GOT3 (cell line): Measurements from ENCODE around the gene GLYR1.

Experiments used
- DNase-seq: peaks from one replicate; lab custom pipeline; 2025; ENCODE audit warnings: mixed read lengths; lab: John Stamatoyannopoulos, UW

Gene GLYR1

GRCh38 chr16:4805231-4805630 lies 41.9 kb downstream of the GLYR1 start:
- DNase-seq, result no peak

GRCh38 chr16:4803898-4804762 lies 43.0 kb downstream of the GLYR1 start:
- DNase-seq, result no peak

GRCh38 chr16:4803401-4803844 lies 43.7 kb downstream of the GLYR1 start:
- DNase-seq, result no peak

- DNase-seq, result peak; percentile 89
Measured at GRCh38 chr16:4802659-4803287, 44.3 kb downstream of the GLYR1 start.

- no peak for DNase-seq
Measured at GRCh38 chr16:4801962-4802658, 45.0 kb downstream of the GLYR1 start, which contains the start of gene ROGDI. Gene ROGDI, minus strand, starts transcription at chr16:4802633. Its CDS starts 62 bp downstream, at chr16:4802571.

- DNase-seq, result no peak
Measured at GRCh38 chr16:4801051-4801961, 45.8 kb downstream of the GLYR1 start.

GRCh38 chr16:4800290-4801041 lies 46.6 kb downstream of the GLYR1 start:
- no peak for DNase-seq

- no peak for DNase-seq
Measured at GRCh38 chr16:4799171-4799855, 47.8 kb downstream of the GLYR1 start.

GRCh38 chr16:4798456-4798855 lies 48.6 kb downstream of the GLYR1 start:
- DNase-seq, result no peak

- no peak for DNase-seq
Measured at GRCh38 chr16:4797805-4798252, 49.3 kb downstream of the GLYR1 start.

GRCh38 chr16:4796982-4797804 lies 49.9 kb downstream of the GLYR1 start:
- no peak for DNase-seq

GRCh38 chr16:4795828-4796572 lies 51.1 kb downstream of the GLYR1 start:
- no peak for DNase-seq

- no peak for DNase-seq
Measured at GRCh38 chr16:4795181-4795827, 51.8 kb downstream of the GLYR1 start, which contains the start of gene SMIM22. Gene SMIM22, plus strand, starts transcription at chr16:4795369. Its CDS starts 366 bp downstream, at chr16:4795735.

- DNase-seq, result no peak
Measured at GRCh38 chr16:4792951-4793513, 54.1 kb downstream of the GLYR1 start.

GRCh38 chr16:4790871-4791270 lies 56.2 kb downstream of the GLYR1 start:
- DNase-seq, result no peak

GRCh38 chr16:4790261-4790660 lies 56.8 kb downstream of the GLYR1 start:
- no peak for DNase-seq

GRCh38 chr16:4788910-4789309 lies 58.2 kb downstream of the GLYR1 start:
- DNase-seq, result no peak
